MM.1S (cell line): ENCODE measurements around the gene TKT.

Experiments
- CTCF ChIP-seq: fragments of 300-600 bp; sonication (generic); IDR thresholded peaks from 2 replicates; pipeline ENCODE4 v1.5.1; 2016; ENCODE audit warnings: antibody characterized with exemption, low read length, mixed read lengths
- EZH2phosphoT487 ChIP-seq: fragments of 300-600 bp; sonication (generic); IDR thresholded peaks from 2 replicates; pipeline ENCODE4 v1.6.1; 2018; ENCODE audit warnings: antibody characterized with exemption, low read length

GRCh38 chr3:53229171-53229570 lies 26.7 kb downstream of the TKT start:
- no peak for TF ChIP-seq CTCF
- TF ChIP-seq EZH2phosphoT487: no peak
